GM12878 (cell line): Measurements from ENCODE around the gene VPS45. TPM values are rescaled to one million over a fixed set of nuclear protein-coding genes. Genes with fewer than 3 reads are reported as not detected.

ENCODE experiments used
- ATAC-seq: fragments of 200-7000 bp; cut with Tn5 transposase; 3 replicates; pipeline ENCODE4 v1.9.1; 2020; ENCODE audit warnings: mild to moderate bottlenecking, moderate library complexity
- BruUV-seq: library from RNA; stranded (reverse); fragments of 400-500 nt; replicated peaks from 2 replicates; lab custom pipeline; 2021; lab: Mats Ljungman, UMichigan
- CTCF ChIA-PET: fragments of 300-600 bp; sonication (Branson Sonifier 250); formaldehyde crosslinking; extraction: SDS; loops from one replicate; lab custom pipeline; 2021; ENCODE audit warnings: inconsistent platforms; lab: Yijun Ruan, JAX
- POLR2A ChIA-PET: fragments of 350-600 bp; formaldehyde crosslinking; extraction: SDS; loops from one replicate; lab custom pipeline; 2021; ENCODE audit warnings: inconsistent platforms; lab: Charles Lee
- RAD21 ChIA-PET: fragments of 300-600 bp; sonication (Branson Sonifier 250); formaldehyde crosslinking; loops from one replicate; lab custom pipeline; 2023; ENCODE audit warnings: antibody characterized with exemption; ENCODE audit not compliant: unreplicated experiment; lab: Charles Lee
- SMC1A ChIA-PET: fragments of 300-600 bp; sonication (Branson Sonifier 250); formaldehyde crosslinking; loops from one replicate; lab custom pipeline; 2023; ENCODE audit not compliant: unreplicated experiment, uncharacterized antibody; lab: Charles Lee
- DNase-seq: peaks from one replicate; pipeline ENCODE4 v3.0.0-alpha.2; 2011; ENCODE audit warnings: low read depth, low spot score
- FAIRE-seq: peaks from 3 replicates; lab custom pipeline; 2011; peaks lifted over from hg19 to GRCh38; lab: Jason Lieb, UNC
- H2AFZ ChIP-seq: 2 replicates; pipeline ENCODE4 v1.6.0; 2011; ENCODE audit warnings: low read depth, low read length, control low read depth; ENCODE audit not compliant: control insufficient read depth
- H3K27ac ChIP-seq: 2 replicates; pipeline ENCODE4 v1.5.1; 2011; ENCODE audit warnings: control low read depth; ENCODE audit not compliant: control insufficient read depth, insufficient read depth
- H3K27me3 ChIP-seq, 2 experiments: replicated peaks in 1 of 2; 2 replicates each; pipeline versions ENCODE4 v1.6.0 to v1.6.1; 2011; ENCODE audit warnings: low read length in 1 of 2; ENCODE audit not compliant: control insufficient read depth in 2 of 2, insufficient read depth in 2 of 2
- H3K36me3 ChIP-seq, 2 experiments: 2 replicates each; pipeline ENCODE4 v1.5.1; 2011; ENCODE audit warnings: low read length in 1 of 2; ENCODE audit not compliant: control insufficient read depth in 2 of 2, insufficient read depth in 2 of 2
- H3K4me1 ChIP-seq: 2 replicates; pipeline ENCODE4 v1.6.1; 2011; ENCODE audit warnings: mild to moderate bottlenecking, low read length, moderate library complexity, mixed read lengths; ENCODE audit not compliant: control insufficient read depth, insufficient read depth
- H3K4me2 ChIP-seq: 2 replicates; pipeline ENCODE4 v1.6.0; 2011; ENCODE audit warnings: control low read depth; ENCODE audit not compliant: control insufficient read depth, insufficient read depth
- H3K4me3 ChIP-seq: fragments of 200-600 bp; sonication (generic); 2 replicates; pipeline ENCODE4 v1.5.1; 2016
- H3K79me2 ChIP-seq: 2 replicates; pipeline ENCODE4 v1.6.0; 2011; ENCODE audit warnings: low read length; ENCODE audit not compliant: control insufficient read depth, insufficient read depth
- H3K9ac ChIP-seq: 2 replicates; pipeline ENCODE4 v1.8.0; 2011; ENCODE audit warnings: low read length, control low read depth, mixed read lengths; ENCODE audit not compliant: control insufficient read depth, insufficient read depth
- H3K9me3 ChIP-seq: replicated peaks from 3 replicates; pipeline ENCODE4 v1.5.1; 2011; ENCODE audit warnings: mild to moderate bottlenecking, low read length; ENCODE audit not compliant: control insufficient read depth, insufficient read depth
- H4K20me1 ChIP-seq: 2 replicates; pipeline ENCODE4 v1.6.0; 2011; ENCODE audit not compliant: control insufficient read depth, insufficient read depth
- CEBPB ChIP-seq, 2 experiments: fragments of 150-350 bp in 1 of 2; IDR thresholded peaks; 2 replicates each; pipeline ENCODE4 v1.6.1; 2012 to 2014; ENCODE audit warnings: low read depth in 2 of 2, low read length in 2 of 2, borderline replicate concordance in 1 of 2, inconsistent platforms in 1 of 2
- CHD2 ChIP-seq: IDR thresholded peaks from 2 replicates; pipeline ENCODE4 v1.6.1; 2011; ENCODE audit warnings: low read depth, low read length, improper control_type of control experiment, borderline replicate concordance
- NFYA ChIP-seq: IDR thresholded peaks from 2 replicates; pipeline ENCODE4 v1.6.1; 2011; ENCODE audit warnings: low read depth, mild to moderate bottlenecking, low read length, improper control_type of control experiment, borderline replicate concordance
- RAD21 ChIP-seq: IDR thresholded peaks from 2 replicates; pipeline ENCODE4 v1.6.1; 2011; ENCODE audit warnings: mild to moderate bottlenecking, low read depth, low read length, moderate library complexity; ENCODE audit not compliant: insufficient read depth
- RCOR1 ChIP-seq: conservative IDR thresholded peaks from 2 replicates; pipeline ENCODE4 v1.6.1; 2012; ENCODE audit warnings: low read depth, low read length, improper control_type of control experiment
- WRNIP1 ChIP-seq: IDR thresholded peaks from 2 replicates; pipeline ENCODE4 v1.6.1; 2011; ENCODE audit warnings: low read depth, low read length, improper control_type of control experiment, borderline replicate concordance
- WGBS: methylation state at CpG from one replicate; pipeline ENCODE4 v1.1.6; 2016; ENCODE audit warnings: low lambda C conversion rate; ENCODE audit not compliant: insufficient replicate concordance, insufficient coverage; ENCODE audit errors: missing lambda C conversion rate; 5-methylcytosine and 5-hydroxymethylcytosine counted together
- in situ Hi-C: fragments of 300-500 bp; cut with MboI; formaldehyde crosslinking; loops from 9 replicates; pipeline ENCODE4 v1.14.3; 2018; ENCODE audit warnings: mixed read lengths
- intact Hi-C: fragments of 100-400 bp; cut with micrococcal nuclease; formaldehyde crosslinking; loops from one replicate; pipeline ENCODE4 v1.14.2; 2022; ENCODE audit not compliant: unreplicated experiment
- polyA plus RNA-seq, 11 experiments: library from polyadenylated mRNA; depleted of rRNA in 4 of 11; unstranded in 6 of 11; stranded (reverse) in 5 of 11; fragments of >200 nt; fragmentation: Nextera tagmentation in 4 of 11; fragmentation: Illumina TruSeq in 1 of 11; extraction: Ambion mirVana in 4 of 11; extraction: Trizol in 1 of 11; gene quantifications; 1 replicate in 1 of 11; 2 replicates in 10 of 11; pipeline versions ENCODE4 v1.2.1 to v1.2.3, GENCODE V29; 2011 to 2016; ENCODE audit warnings: inconsistent platforms in 2 of 11, missing spikeins in 2 of 11, low read depth in 1 of 11
- total RNA-seq, 4 experiments: library from RNA; depleted of rRNA in 3 of 4; stranded (reverse); fragments of >200 nt in 3 of 4; fragmentation: Illumina TruSeq in 1 of 4; extraction: Trizol in 1 of 4; gene quantifications; 2 replicates each; pipeline versions ENCODE4 v1.2.1 to v1.2.3, GENCODE V29; 2013 to 2021

VPS45 gene
- total and polyA plus RNA-seq, 10 of the 15 experiments (the other 5 are each of a cell fraction or from before 2014, with no cell fraction given): 24.4 to 48.7 (median 34.5) TPM

DNA sequence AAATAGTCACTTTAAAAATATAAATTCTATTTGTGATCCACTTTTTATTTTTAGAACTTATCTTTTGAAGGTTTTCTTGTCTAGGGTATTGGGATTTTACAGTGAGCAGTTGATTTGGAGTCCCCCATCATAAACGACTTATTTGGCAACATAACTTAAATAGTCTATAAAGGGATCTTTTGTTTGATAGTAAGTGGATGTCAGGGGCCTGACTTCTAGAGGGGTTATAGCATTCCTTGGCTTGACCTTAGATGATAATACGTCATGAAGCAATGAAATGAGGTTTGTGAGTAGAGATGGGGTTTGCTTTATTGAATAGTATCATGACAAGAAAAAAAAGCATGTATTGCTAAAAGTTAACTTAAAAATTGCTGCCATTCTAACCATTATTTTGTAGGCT, 17.8 kb downstream of the VPS45 start:
- Histone ChIP-seq H3K9me3 (no peaks in the 10 kb centered on the region), H3K4me1 (peaks cover 11% of the 10 kb centered on the region; the same call in 1 of the 2 replicates), H3K9ac (no peak overlapping the region), H3K4me2 (no peak overlapping the region), H3K36me3 (peaks cover 0 to 12% of the 10 kb centered on the region in 2 experiments; a peak in 3 of 4 replicates), H2AFZ (no peak overlapping the region), H3K4me3 (no peak overlapping the region), H3K27me3 (no peaks in the 10 kb centered on the region), H4K20me1 (no peaks in the 10 kb centered on the region), H3K27ac (no peak overlapping the region), H3K79me2 (no peaks in the 10 kb centered on the region)
- ChIA-PET SMC1A (interaction anchor here (0.8 kb wide), 1 partner anchor 17 kb away, joined by 3 read pairs; no protein-coding TSS in a partner anchor), CTCF (no interaction called here), POLR2A (interaction anchor here (0.5 kb wide), 1 partner anchor 75 kb away, joined by 3 read pairs; no protein-coding TSS in a partner anchor), RAD21 (interaction anchor here (0.6 to 1.6 kb wide), 2 partner anchors 75 to 102 kb away, joined by 3 to 4 read pairs; no protein-coding TSS in a partner anchor)
- no TSS peak for BruUV-seq
- no peak for ATAC-seq
- TF ChIP-seq NFYA (no peak), RAD21 (no peak)
- in situ Hi-C loops: no loop called here
- no peak for FAIRE-seq
- WGBS: 27% methylated on average over 2 of the region's 2 CpGs
- DNase-seq: no peak
- intact Hi-C loops: no loop called here

DNA sequence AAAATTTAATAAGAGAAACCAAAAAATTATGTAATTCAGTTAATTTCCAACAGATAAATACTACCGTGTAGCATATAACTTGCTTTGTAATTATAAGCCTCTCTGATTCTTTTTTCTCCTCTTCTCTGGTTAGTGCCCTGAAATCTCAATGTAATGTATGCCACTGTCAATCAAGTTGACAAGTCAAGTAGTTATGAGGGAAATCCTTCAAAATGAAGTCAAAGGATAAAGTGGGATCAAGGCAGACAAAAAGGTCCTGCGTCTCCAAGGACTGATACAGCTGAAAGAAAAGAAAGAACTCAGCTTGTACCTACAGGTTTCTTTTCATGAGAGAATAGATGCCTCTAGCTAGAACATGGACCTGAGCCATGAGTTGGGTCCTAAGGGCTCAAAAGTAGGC, 19.8 kb downstream of the VPS45 start:
- ChIA-PET CTCF (interaction anchor here (1.4 to 1.5 kb wide), 2 partner anchors 14 to 125 kb away, joined by 4 to 5 read pairs; no protein-coding TSS in a partner anchor), SMC1A (interaction anchor here (1.0 to 1.1 kb wide), 3 partner anchors 14 to 82 kb away, joined by 3 to 5 read pairs (median 4); no protein-coding TSS in a partner anchor), RAD21 (no interaction called here), POLR2A (interaction anchor here (1.9 kb wide), 1 partner anchor 76 kb away, joined by 4 read pairs; no protein-coding TSS in a partner anchor)
- no TSS peak for BruUV-seq
- peaks cover 17% of the 10 kb centered on the region; the same call in 1 of the 2 replicates for H3K4me1 ChIP-seq
- H3K27me3 ChIP-seq: no peaks in the 10 kb centered on the region
- no peak overlapping the region for H2AFZ ChIP-seq
- in situ Hi-C loops: no loop called here
- no peak overlapping the region for H3K27ac ChIP-seq
- no peak overlapping the region for H3K4me3 ChIP-seq
- TF ChIP-seq WRNIP1 (no peak), CEBPB (IDR thresholded peaks at IDR 0.05; ENCODE audit: borderline replicate concordance in 1 of 2, low read depth in 2 of 2, low read length in 2 of 2) (no peak), CHD2 (no peak), RCOR1 (no peak)
- FAIRE-seq (no peak), DNase-seq (no peak), ATAC-seq (no peak)
- peaks cover 0 to 11% of the 10 kb centered on the region in 2 experiments; a peak in 3 of 4 replicates for H3K36me3 ChIP-seq
- H4K20me1 ChIP-seq: no peaks in the 10 kb centered on the region
- WGBS: 100% methylated on average over 2 of the region's 2 CpGs
- no peaks in the 10 kb centered on the region for H3K9me3 ChIP-seq
- H3K9ac ChIP-seq: no peak overlapping the region
- no peak overlapping the region for H3K4me2 ChIP-seq
- intact Hi-C loops: no loop called here
- no peaks in the 10 kb centered on the region for H3K79me2 ChIP-seq
